Astrocyte of the spinal cord (primary cell): ENCODE measurements around the gene DGKK.

Experiments used
- DNase-seq: peaks from one replicate; pipeline ENCODE4 v3.0.0; 2011; ENCODE audit warnings: low read depth, low spot score
- H3K4me3 ChIP-seq: 2 replicates; pipeline ENCODE4 v1.5.1; 2011; ENCODE audit warnings: low read depth, mild to moderate bottlenecking, low read length, moderate library complexity
- CTCF ChIP-seq: IDR thresholded peaks from 2 replicates; pipeline ENCODE4 v1.5.1; 2012; ENCODE audit warnings: low read depth, mild to moderate bottlenecking, low read length, inconsistent platforms
- in situ Hi-C: cut with HindIII; loops from 2 replicates; pipeline ENCODE4 v1.10.0; 2017; ENCODE audit warnings: low sequenced_read_pairs

DGKK gene

GRCh38 chrX:50484662-50485061 lies 14.0 kb upstream of the DGKK start:
- DNase-seq, result no peak
- no peak overlapping the region for H3K4me3 ChIP-seq
- in situ Hi-C loops, result no loop called here
- no peak for TF ChIP-seq CTCF

- DNase-seq, result no peak
- in situ Hi-C loops, result no loop called here
- TF ChIP-seq CTCF, result no peak
- no peak overlapping the region for H3K4me3 ChIP-seq
Observed at GRCh38 chrX:50483283-50483682, 12.7 kb upstream of the DGKK start.

GRCh38 chrX:50475208-50475607 lies 4.6 kb upstream of the DGKK start:
- in situ Hi-C loops, result no loop called here
- TF ChIP-seq CTCF, result no peak
- no peak for DNase-seq
- H3K4me3 ChIP-seq, result no peak overlapping the region

GRCh38 chrX:50471390-50471789 lies 765 bp upstream of the DGKK start:
- no peak overlapping the region for H3K4me3 ChIP-seq
- TF ChIP-seq CTCF, result no peak
- in situ Hi-C loops, result no loop called here
- DNase-seq, result no peak

GRCh38 chrX:50469206-50469605 lies 1.4 kb downstream of the DGKK start:
- no peak for TF ChIP-seq CTCF
- in situ Hi-C loops, result no loop called here
- DNase-seq, result no peak
- H3K4me3 ChIP-seq, result no peak overlapping the region

- no peak for DNase-seq
- no peak overlapping the region for H3K4me3 ChIP-seq
- in situ Hi-C loops, result no loop called here
- no peak for TF ChIP-seq CTCF
Observed at GRCh38 chrX:50459615-50460014, 11.0 kb downstream of the DGKK start.

GRCh38 chrX:50458483-50458882 lies 12.1 kb downstream of the DGKK start:
- no peak overlapping the region for H3K4me3 ChIP-seq
- DNase-seq, result no peak
- TF ChIP-seq CTCF, result no peak
- in situ Hi-C loops, result no loop called here
